22Rv1 (cell line): ENCODE results near the gene NRXN2.

Source experiments
- ZFX ChIP-seq: fragments of 450-650 bp; IDR thresholded peaks from 2 replicates; pipeline ENCODE4 v1.6.1; 2017; ENCODE audit warnings: antibody characterized with exemption, borderline replicate concordance
- TF ChIP-seq, protein P1 (sequence below): fragments of 450-650 bp; IDR thresholded peaks from 2 replicates; pipeline ENCODE4 v1.5.1; 2017; ENCODE audit warnings: mild to moderate bottlenecking

DNA sequence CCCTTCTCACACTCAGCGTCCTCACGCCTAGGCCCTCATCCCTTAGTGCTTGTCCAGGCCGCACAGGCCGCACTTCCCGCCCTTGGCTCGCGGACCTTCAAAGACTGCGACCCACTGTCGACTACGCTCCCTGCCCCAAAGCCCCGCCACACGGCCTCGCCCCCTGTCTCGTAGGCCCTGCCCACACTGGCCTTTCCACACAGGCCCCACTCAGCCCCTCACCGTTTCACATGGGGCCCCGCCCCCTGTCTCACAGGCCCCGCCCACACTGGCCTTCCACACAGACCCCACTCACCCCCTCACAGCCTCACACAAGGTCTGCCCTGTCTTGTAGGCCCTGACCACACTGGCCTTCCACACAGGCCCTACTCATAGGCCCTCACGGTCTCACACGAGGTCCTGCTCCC lies 11.0 kb downstream of the NRXN2 start:
- TF ChIP-seq, protein P1, sequence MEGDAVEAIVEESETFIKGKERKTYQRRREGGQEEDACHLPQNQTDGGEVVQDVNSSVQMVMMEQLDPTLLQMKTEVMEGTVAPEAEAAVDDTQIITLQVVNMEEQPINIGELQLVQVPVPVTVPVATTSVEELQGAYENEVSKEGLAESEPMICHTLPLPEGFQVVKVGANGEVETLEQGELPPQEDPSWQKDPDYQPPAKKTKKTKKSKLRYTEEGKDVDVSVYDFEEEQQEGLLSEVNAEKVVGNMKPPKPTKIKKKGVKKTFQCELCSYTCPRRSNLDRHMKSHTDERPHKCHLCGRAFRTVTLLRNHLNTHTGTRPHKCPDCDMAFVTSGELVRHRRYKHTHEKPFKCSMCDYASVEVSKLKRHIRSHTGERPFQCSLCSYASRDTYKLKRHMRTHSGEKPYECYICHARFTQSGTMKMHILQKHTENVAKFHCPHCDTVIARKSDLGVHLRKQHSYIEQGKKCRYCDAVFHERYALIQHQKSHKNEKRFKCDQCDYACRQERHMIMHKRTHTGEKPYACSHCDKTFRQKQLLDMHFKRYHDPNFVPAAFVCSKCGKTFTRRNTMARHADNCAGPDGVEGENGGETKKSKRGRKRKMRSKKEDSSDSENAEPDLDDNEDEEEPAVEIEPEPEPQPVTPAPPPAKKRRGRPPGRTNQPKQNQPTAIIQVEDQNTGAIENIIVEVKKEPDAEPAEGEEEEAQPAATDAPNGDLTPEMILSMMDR, result no peak
- TF ChIP-seq ZFX, result no peak
